Measurements from ENCODE around the gene HOXC5.

HOXC5 gene

DNA sequence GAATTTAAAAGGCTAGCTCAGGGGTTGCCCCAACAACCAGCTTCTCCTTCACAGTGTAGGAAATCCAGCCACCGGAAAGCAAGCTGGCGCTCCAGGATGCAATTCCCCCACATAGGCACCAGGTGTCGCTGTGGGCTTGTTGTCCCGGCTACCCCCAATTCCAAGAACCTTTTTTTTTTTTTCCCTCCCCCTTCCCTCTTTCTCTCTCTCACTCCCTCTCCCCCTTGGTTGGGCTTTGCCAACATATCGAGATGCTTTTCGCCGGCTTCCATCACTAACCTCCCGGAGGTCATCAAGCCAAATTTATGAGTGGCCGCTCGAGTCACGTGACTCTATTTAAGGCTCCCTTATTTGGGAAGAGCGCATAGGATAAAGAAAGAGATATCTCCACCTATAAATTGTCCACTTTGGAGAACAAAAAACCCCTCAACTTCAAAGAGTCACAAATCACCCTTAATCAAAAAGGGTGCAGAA is at the start of gene HOXC5:
Gene HOXC5, plus strand, starts transcription at position 424 of the 474 bp plus-strand sequence. CDS start 73 bp downstream, outside the sequence.
- in situ Hi-C loops (cut with MboI; ENCODE audit: low sequenced_read_pairs) = no loop called here

GRCh38 chr12:53983568-53983949 is 49.3 kb upstream of the HOXC5 start:
- in situ Hi-C loops (cut with MboI; ENCODE audit: low sequenced_read_pairs) = no loop called here

DNA sequence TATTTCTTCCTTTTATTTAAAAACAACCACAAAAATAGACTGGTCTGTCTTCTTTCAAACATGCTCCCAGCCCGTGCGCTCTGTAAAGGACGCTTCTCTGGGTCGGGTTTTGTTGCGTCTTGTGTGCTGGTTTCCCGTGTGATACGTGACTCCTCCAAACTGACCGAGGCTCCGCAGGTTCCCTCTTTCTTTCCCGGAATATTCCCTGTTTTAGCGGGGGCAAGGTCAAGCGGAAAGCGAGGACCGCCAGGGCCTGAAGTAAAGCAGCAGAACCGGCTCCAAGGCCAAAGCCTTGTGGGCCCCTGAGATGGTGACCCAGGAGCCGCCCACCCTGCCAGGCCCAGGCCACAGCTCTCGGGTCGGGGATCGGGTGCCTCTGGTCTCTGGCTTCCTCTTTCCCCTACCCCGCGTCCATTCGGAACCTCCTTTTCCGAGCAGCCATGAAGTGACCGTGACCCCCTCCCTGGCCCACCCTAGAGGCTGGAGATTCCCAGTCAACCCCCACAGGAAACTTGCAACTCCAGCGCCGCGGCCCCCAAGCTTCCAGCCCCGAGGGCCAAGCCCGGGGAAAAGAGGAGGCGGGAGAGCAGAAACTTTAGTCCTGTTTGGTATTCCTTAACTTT is 48.8 kb upstream of the HOXC5 start:
- in situ Hi-C loops (cut with MboI; ENCODE audit: low sequenced_read_pairs) = no loop called here

- in situ Hi-C loops (cut with MboI; ENCODE audit: low sequenced_read_pairs) = no loop called here
Measured at GRCh38 chr12:53984901-53985691, 47.8 kb upstream of the HOXC5 start, which contains the start of gene HOXC10. Gene HOXC10 (plus strand): TSS chr12:53985146. CDS start chr12:53985260, 114 bp downstream.

- in situ Hi-C loops (cut with MboI; ENCODE audit: low sequenced_read_pairs) = no loop called here
Measured at GRCh38 chr12:53985692-53985993, 47.2 kb upstream of the HOXC5 start.

DNA sequence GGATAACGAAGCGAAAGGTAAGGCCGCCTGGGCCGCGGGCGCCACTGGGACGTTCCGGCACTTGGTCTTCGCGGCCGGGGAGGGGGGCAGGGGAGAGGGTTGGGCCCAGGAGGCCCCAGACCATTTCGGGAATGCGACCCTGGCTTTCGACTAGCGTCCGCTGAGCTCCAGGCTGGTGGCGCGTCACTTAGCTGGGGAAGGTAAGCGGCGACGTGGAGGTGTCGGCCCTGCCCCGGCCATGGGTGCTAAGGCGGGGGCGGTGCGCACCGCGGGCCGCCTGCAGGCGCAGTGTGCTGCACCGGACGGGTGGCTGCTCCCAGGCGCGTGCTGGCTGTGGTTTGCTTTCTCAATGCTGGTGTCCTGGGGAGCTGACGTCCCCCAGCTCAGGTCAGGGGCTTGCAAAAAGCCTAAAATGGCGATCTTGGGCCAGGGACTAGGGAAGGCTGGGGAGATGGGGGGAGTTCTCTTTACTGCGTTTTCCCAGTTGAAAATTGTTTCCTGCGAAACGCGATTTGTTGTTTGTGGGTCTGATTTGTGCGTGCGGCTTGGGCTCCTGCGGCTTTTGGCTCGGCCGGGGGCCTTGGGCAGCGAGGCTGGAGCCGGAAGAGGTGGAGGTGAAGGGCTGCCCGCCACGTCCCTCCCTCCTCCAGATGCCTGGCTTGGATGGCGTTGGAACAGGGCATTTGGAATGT is 46.7 kb upstream of the HOXC5 start:
- in situ Hi-C loops (cut with MboI; ENCODE audit: low sequenced_read_pairs) = no loop called here

DNA sequence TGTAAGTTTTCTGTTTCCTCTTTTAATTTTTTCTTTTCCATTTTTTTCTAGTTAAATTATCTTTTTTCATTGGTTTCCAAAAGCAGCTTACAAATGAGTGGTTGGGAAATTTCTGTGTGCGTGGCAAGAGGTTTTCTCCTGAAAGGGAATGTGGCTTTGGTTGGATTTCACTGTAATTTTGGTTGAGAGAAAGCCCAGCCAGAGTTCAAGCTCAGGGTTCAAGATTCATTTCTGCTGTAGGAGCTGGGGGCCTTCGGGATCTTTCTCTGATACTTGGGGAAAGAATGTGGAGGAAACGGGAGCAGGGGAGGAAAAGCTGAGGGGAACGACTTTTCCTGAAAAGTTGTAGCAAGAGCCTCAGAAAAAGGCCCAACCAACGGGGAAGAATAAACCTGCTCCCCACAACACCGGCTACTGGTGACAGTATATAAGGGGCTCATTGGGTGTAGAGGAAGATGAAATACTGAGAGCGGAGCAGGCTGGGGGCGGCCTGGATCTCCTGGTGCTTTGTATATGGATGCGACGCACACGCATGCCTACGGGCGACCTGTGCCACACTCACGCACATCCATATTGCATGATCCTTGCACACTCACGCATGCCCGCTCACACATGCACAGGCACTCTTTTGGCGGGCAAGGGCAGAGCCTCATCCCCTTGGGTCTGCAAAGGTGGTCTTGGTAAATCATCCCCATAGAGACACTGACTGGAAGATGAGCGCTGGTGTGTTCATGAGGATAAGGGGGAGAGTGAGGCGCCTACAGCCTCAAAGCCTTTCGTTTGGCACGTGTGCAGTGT is 46.0 kb upstream of the HOXC5 start:
- in situ Hi-C loops (cut with MboI; ENCODE audit: low sequenced_read_pairs) = no loop called here

- in situ Hi-C loops (cut with MboI; ENCODE audit: low sequenced_read_pairs) = no loop called here
Measured at GRCh38 chr12:53987787-53988230, 45.0 kb upstream of the HOXC5 start.

DNA sequence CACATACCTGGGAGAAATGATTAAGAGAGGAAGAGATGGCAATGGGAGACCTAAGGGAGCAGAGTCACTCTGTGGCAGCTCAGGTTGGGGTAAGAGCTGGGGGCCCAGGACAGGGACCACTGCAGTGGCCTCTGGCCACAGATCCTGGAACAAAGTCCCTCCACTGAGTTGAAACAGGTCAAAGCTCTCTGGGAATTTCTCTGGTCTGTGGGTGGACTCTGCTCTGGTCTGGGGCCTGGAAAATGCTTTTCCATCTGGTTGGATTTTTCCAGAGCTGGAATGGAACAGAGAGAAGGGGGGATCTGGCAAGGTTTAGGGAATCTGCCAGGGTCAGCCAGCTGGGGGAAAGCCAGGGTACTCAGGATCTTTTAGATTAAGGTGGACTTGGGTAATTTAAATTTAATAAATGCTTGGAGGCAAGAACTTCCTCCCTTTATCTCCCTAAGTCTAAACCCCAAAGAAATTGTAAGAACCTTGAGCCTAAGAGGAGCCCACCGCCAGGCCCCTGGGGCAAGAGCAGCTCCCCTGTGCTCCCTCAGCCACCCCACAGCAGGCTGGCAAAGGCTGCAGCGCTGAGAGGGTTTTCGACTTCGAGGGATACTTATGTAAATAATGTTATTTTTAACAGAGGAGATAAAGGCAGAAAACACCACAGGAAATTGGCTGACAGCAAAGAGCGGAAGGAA is 44.2 kb upstream of the HOXC5 start:
- in situ Hi-C loops (cut with MboI; ENCODE audit: low sequenced_read_pairs) = no loop called here

- in situ Hi-C loops (cut with MboI; ENCODE audit: low sequenced_read_pairs) = loop anchor here (10.0 kb wide), 2 partner anchors 215 to 385 kb away; no protein-coding TSS in a partner anchor
Measured at GRCh38 chr12:53989227-53990113, 43.4 kb upstream of the HOXC5 start.

- in situ Hi-C loops (cut with MboI; ENCODE audit: low sequenced_read_pairs) = loop anchor here (10.0 kb wide), 2 partner anchors 214 to 384 kb away; no protein-coding TSS in a partner anchor
Measured at GRCh38 chr12:53990311-53991076, 42.4 kb upstream of the HOXC5 start.

- in situ Hi-C loops (cut with MboI; ENCODE audit: low sequenced_read_pairs) = loop anchor here (10.0 kb wide), 2 partner anchors 214 to 384 kb away; no protein-coding TSS in a partner anchor
Measured at GRCh38 chr12:53991077-53991460, 41.8 kb upstream of the HOXC5 start.

- in situ Hi-C loops (cut with MboI; ENCODE audit: low sequenced_read_pairs) = loop anchor here (10.0 kb wide), 2 partner anchors 212 to 382 kb away; no protein-coding TSS in a partner anchor
Measured at GRCh38 chr12:53992377-53992889, 40.4 kb upstream of the HOXC5 start.

DNA sequence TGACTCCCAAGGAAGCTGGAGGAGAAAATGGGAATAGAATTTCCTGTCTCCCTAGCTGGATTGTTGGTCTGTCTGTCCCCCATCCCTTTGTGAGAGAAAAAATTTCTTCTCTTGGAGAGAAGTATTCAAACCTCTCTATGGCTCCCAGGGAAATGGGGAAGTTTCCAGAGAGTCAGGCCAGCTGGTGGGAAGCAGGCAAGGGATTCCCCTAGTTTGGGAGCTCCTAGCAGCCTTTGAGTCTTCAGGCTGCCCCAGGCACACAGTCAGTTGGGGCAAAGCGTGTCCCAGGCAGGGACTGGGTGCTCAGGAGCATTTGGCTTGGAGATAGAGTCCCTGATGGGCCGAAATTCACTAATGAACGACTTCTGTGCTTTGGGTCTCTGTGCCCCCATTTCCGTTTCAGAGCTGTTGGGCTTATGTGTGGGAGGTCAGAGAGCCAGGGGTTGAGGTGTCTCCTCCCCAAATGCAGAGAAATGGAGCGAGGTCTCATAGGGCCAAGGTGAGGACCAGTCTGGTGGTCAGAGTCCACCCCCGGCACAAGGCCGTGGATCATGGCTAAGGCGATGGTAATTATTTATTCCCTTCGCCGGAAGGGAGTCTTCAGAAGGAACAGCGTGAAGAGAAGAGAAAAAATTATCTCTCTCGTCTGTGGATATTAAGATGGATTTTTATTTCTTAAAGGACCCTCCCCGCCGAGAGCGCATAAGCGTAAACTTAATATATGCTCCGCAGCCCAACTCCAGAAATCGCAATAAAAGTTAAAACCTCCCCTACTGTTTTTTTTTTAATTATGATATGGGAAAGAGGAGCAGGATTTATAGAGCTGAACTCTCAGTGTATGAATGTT is 39.5 kb upstream of the HOXC5 start:
- in situ Hi-C loops (cut with MboI; ENCODE audit: low sequenced_read_pairs) = loop anchor here (10.0 kb wide), 2 partner anchors 211 to 381 kb away; no protein-coding TSS in a partner anchor

DNA sequence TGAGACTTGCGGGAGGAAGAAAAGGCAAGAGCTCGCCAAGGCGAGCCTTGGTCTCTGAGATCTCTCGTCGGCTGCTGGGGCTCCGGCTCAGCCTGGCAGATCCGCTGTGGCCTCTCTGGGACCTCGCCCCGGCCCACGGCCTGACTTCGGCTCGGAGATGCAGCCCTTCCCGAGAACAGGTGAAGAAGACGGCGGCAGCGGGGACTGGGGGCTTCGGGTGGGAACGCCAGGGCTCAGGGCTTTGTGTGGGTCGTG is 38.9 kb upstream of the HOXC5 start:
- in situ Hi-C loops (cut with MboI; ENCODE audit: low sequenced_read_pairs) = loop anchor here (10.0 kb wide), 2 partner anchors 211 to 381 kb away; no protein-coding TSS in a partner anchor

GRCh38 chr12:53994264-53995001 is 38.4 kb upstream of the HOXC5 start:
- in situ Hi-C loops (cut with MboI; ENCODE audit: low sequenced_read_pairs) = loop anchor here (10.0 kb wide), 2 partner anchors 210 to 380 kb away; no protein-coding TSS in a partner anchor
